H9 (cell line): ENCODE data around the gene CISD3. TPM values are rescaled to one million over a fixed set of nuclear protein-coding genes. Genes with fewer than 3 reads are reported as not detected.

Experiments
- DNase-seq: peaks from one replicate; pipeline ENCODE4 v3.0.0-alpha.2; 2017
- H2AFZ ChIP-seq: one replicate; pipeline ENCODE4 v1.6.1; 2013; ENCODE audit warnings: mild to moderate bottlenecking, low read length, control low read depth, moderate library complexity
- H2AK5ac ChIP-seq: 2 replicates; pipeline ENCODE4 v1.6.1; 2013; ENCODE audit warnings: low read length, control low read depth, mixed read lengths; ENCODE audit not compliant: insufficient read length
- H2BK120ac ChIP-seq: one replicate; pipeline ENCODE4 v1.6.1; 2013; ENCODE audit warnings: low read depth, mild to moderate bottlenecking, low read length, control low read depth, inconsistent platforms; ENCODE audit not compliant: poor library complexity, severe bottlenecking
- H2BK12ac ChIP-seq: 2 replicates; pipeline ENCODE4 v1.6.1; 2013; ENCODE audit warnings: low read length, control low read depth, mixed read lengths, low read depth; ENCODE audit not compliant: insufficient read length
- H2BK15ac ChIP-seq: 2 replicates; pipeline ENCODE4 v1.6.1; 2013; ENCODE audit warnings: low read depth, low read length, control low read depth
- H2BK20ac ChIP-seq: one replicate; pipeline ENCODE4 v1.6.1; 2013; ENCODE audit warnings: low read depth, mild to moderate bottlenecking, low read length, control low read depth, inconsistent platforms; ENCODE audit not compliant: poor library complexity, severe bottlenecking
- H2BK5ac ChIP-seq: 2 replicates; pipeline ENCODE4 v1.6.1; 2013; ENCODE audit warnings: low read length, control low read depth, mixed read lengths; ENCODE audit not compliant: insufficient read length
- H3K14ac ChIP-seq: 2 replicates; pipeline ENCODE4 v1.6.1; 2013; ENCODE audit warnings: low read length, control low read depth; ENCODE audit not compliant: insufficient read depth
- H3K18ac ChIP-seq: 2 replicates; pipeline ENCODE4 v1.6.1; 2013; ENCODE audit warnings: low read depth, mild to moderate bottlenecking, mixed read lengths, low read length, control low read depth; ENCODE audit not compliant: insufficient read length
- H3K23ac ChIP-seq: 2 replicates; pipeline ENCODE4 v1.6.1; 2013; ENCODE audit warnings: low read length, control low read depth, mixed read lengths, low read depth; ENCODE audit not compliant: insufficient read length
- H3K23me2 ChIP-seq: 2 replicates; pipeline ENCODE4 v1.6.1; 2013; ENCODE audit warnings: low read depth, mild to moderate bottlenecking, mixed read lengths, low read length, control low read depth; ENCODE audit not compliant: insufficient read length, poor library complexity, severe bottlenecking
- H3K27ac ChIP-seq: 2 replicates; pipeline ENCODE4 v1.5.1; 2013; ENCODE audit warnings: low read length, control low read depth, mixed read lengths, low read depth; ENCODE audit not compliant: insufficient read length
- H3K27me3 ChIP-seq: 2 replicates; pipeline ENCODE4 v1.6.1; 2013; ENCODE audit warnings: low read length, control low read depth, inconsistent platforms; ENCODE audit not compliant: insufficient read depth
- H3K4ac ChIP-seq: 2 replicates; pipeline ENCODE4 v1.6.1; 2013; ENCODE audit warnings: low read depth, mild to moderate bottlenecking, control low read depth, inconsistent platforms, low read length, moderate library complexity
- H3K4me1 ChIP-seq: 2 replicates; pipeline ENCODE4 v1.6.1; 2013; ENCODE audit warnings: low read length, control low read depth, inconsistent platforms; ENCODE audit not compliant: insufficient read depth
- H3K4me2 ChIP-seq: 2 replicates; pipeline ENCODE4 v1.6.1; 2013; ENCODE audit warnings: low read length, control low read depth, mixed read lengths; ENCODE audit not compliant: insufficient read length, insufficient read depth
- H3K56ac ChIP-seq: 2 replicates; pipeline ENCODE4 v1.6.1; 2013; ENCODE audit warnings: low read depth, mild to moderate bottlenecking, mixed read lengths, low read length, control low read depth; ENCODE audit not compliant: insufficient read length
- H3K79me1 ChIP-seq: 2 replicates; pipeline ENCODE4 v1.6.1; 2013; ENCODE audit warnings: low read depth, mild to moderate bottlenecking, moderate library complexity, low read length, control low read depth, inconsistent platforms; ENCODE audit not compliant: insufficient read depth, poor library complexity, severe bottlenecking
- H3K79me2 ChIP-seq: 2 replicates; pipeline ENCODE4 v1.6.1; 2013; ENCODE audit warnings: low read length, control low read depth, inconsistent platforms; ENCODE audit not compliant: insufficient read depth
- H3K9ac ChIP-seq: 2 replicates; pipeline ENCODE4 v1.6.1; 2013; ENCODE audit warnings: low read length, control low read depth, mixed read lengths; ENCODE audit not compliant: insufficient read length; ENCODE audit errors: extremely low read depth
- H3K9me3 ChIP-seq: one replicate; pipeline ENCODE4 v1.6.1; 2013; ENCODE audit warnings: low read depth, low read length, inconsistent platforms; ENCODE audit not compliant: control insufficient read depth
- H3T11ph ChIP-seq: one replicate; pipeline ENCODE4 v1.6.1; 2013; ENCODE audit warnings: mild to moderate bottlenecking, low read length, control low read depth, inconsistent platforms
- H4K20me1 ChIP-seq: one replicate; pipeline ENCODE4 v1.6.1; 2013; ENCODE audit not compliant: control insufficient read depth, insufficient read length, insufficient read depth
- H4K5ac ChIP-seq: 2 replicates; pipeline ENCODE4 v1.6.1; 2013; ENCODE audit warnings: low read depth, mild to moderate bottlenecking, mixed read lengths, low read length, control low read depth; ENCODE audit not compliant: insufficient read length
- H4K8ac ChIP-seq: replicated peaks from 2 replicates; pipeline ENCODE4 v1.6.1; 2013; ENCODE audit warnings: low read length, control low read depth, mixed read lengths, low read depth; ENCODE audit not compliant: insufficient read length
- H4K91ac ChIP-seq: 2 replicates; pipeline ENCODE4 v1.6.1; 2013; ENCODE audit warnings: low read depth, mild to moderate bottlenecking, moderate library complexity, mixed read lengths, low read length, control low read depth; ENCODE audit not compliant: insufficient read length
- H3K27ac Mint-ChIP-seq, 3 experiments: 2 replicates in 2 of 3; 3 replicates in 1 of 3; pipeline ENCODE4 v1.8.0; 2020 to 2021; ENCODE audit warnings: mixed read lengths in 3 of 3, mild to moderate bottlenecking in 1 of 3, moderate library complexity in 1 of 3
- H3K27me3 Mint-ChIP-seq: 2 replicates; pipeline ENCODE4 v1.8.0; 2021; ENCODE audit warnings: low read depth, mild to moderate bottlenecking, moderate library complexity, mixed read lengths
- H3K36me3 Mint-ChIP-seq, 3 experiments: 2 replicates in 2 of 3; 3 replicates in 1 of 3; pipeline ENCODE4 v1.8.0; 2020 to 2021; ENCODE audit warnings: low read depth in 3 of 3, mixed read lengths in 3 of 3; ENCODE audit not compliant: insufficient read depth in 1 of 3
- H3K4me1 Mint-ChIP-seq, 2 experiments: 2 replicates each; pipeline ENCODE4 v1.8.0; 2020; ENCODE audit warnings: mixed read lengths in 2 of 2
- H3K4me3 Mint-ChIP-seq, 2 experiments: 2 replicates in 1 of 2; 3 replicates in 1 of 2; pipeline ENCODE4 v1.8.0; 2020 to 2021; ENCODE audit warnings: mild to moderate bottlenecking in 2 of 2, mixed read lengths in 2 of 2, moderate library complexity in 1 of 2
- H3K9me3 Mint-ChIP-seq, 2 experiments: 2 replicates in 1 of 2; 3 replicates in 1 of 2; pipeline ENCODE4 v1.8.0; 2020; ENCODE audit warnings: mild to moderate bottlenecking in 2 of 2, mixed read lengths in 2 of 2, moderate library complexity in 1 of 2
- WGBS: extraction: QIAGEN DNeasy Blood & Tissue Kit; methylation state at CpG from one replicate; pipeline ENCODE4 v1.1.7; 2013; ENCODE audit warnings: missing lambda C conversion rate, low lambda C conversion rate, mixed read lengths; ENCODE audit not compliant: insufficient read length; ENCODE audit errors: extremely low coverage; 5-methylcytosine and 5-hydroxymethylcytosine counted together
- total RNA-seq: library from RNA; stranded (reverse); gene quantifications from 2 replicates; pipeline ENCODE4 v1.2.1, GENCODE V29; 2021
- TF ChIP-seq, protein P1 (sequence below): fragments of 200-600 bp; sonication (generic); conservative IDR thresholded peaks from 3 replicates; pipeline ENCODE4 v1.8.0; 2021; ENCODE audit warnings: antibody characterized with exemption, mild to moderate bottlenecking

The CISD3 gene
- total RNA-seq, 1 experiment from 2014 or later, result 10.7 TPM

DNA sequence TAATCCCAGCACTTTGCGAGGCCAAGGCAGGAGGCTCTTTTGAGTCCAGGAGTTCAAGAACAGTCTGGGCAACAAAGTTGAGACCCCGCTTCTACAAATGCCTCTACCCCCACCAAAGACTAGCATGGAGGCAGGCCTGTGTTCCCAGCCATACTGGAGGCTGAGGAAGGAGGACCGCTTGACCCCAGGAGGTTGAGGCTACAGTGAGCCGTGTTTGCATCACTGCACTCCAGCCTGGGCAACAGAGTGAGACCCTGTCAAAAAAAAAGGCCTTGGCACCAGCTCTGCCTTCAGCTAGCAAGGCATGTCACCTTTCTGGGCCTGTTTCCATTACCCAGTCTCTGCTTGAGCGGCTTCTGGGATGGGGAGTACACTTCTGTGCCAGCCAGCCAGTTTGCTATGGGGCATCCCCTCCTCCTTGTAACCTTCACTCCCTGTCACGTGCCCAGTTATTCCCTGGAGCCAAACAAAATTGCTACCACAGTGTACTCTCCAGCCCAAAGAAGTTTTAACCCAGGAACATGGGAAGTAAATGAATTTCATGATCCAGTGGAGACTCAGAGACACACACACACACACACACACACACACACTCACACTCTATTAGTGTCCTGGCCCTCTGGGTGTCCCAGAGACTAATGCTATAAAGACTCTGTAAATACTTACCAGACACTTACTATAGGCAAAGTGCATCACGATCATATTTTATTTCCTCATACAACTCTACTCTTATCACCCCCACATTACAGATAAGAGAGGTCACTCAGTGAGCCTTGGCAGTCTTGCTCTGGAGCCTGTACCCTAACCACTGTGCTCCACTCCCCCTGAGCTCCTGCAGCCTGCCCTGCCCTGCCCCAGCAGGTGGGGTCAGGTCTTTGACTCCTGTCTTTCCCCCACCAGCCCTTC, 2.5 kb downstream of the CISD3 start:
- H4K20me1 ChIP-seq, result no peaks in the 10 kb centered on the region
- Mint-ChIP-seq H3K9me3 (no peaks in the 10 kb centered on the region; a peak in 1 of 5 replicates), H3K27ac (no peak overlapping the region), H3K36me3 (peaks cover 5 to 38% (median 30%) of the 10 kb centered on the region in 3 experiments; a peak in 6 of 7 replicates), H3K4me1 (peaks cover 20 to 30% of the 10 kb centered on the region in 2 experiments), H3K27me3 (peaks cover 25% of the 10 kb centered on the region), H3K4me3 (peak overlapping the region in 1 of 2 experiments; percentile 51; a peak in 3 of 5 replicates)
- DNase-seq, result no peak
- no peak overlapping the region for H2BK20ac ChIP-seq
- no peaks in the 10 kb centered on the region for H3K79me2 ChIP-seq
- H2BK12ac ChIP-seq, result no peak overlapping the region
- H3K18ac ChIP-seq, result no peak overlapping the region
- no peak overlapping the region for H3K4me2 ChIP-seq
- WGBS, result no CpG with 5 or more reads among the region's 7 CpGs
- peaks cover 2% of the 10 kb centered on the region; the same call in 1 of the 2 replicates for H3K4me1 ChIP-seq
- no peaks in the 10 kb centered on the region for H3K9me3 ChIP-seq
- no peak overlapping the region for H4K5ac ChIP-seq
- H2AK5ac ChIP-seq, result no peak overlapping the region
- no peak overlapping the region for H3K14ac ChIP-seq
- TF ChIP-seq, protein P1, sequence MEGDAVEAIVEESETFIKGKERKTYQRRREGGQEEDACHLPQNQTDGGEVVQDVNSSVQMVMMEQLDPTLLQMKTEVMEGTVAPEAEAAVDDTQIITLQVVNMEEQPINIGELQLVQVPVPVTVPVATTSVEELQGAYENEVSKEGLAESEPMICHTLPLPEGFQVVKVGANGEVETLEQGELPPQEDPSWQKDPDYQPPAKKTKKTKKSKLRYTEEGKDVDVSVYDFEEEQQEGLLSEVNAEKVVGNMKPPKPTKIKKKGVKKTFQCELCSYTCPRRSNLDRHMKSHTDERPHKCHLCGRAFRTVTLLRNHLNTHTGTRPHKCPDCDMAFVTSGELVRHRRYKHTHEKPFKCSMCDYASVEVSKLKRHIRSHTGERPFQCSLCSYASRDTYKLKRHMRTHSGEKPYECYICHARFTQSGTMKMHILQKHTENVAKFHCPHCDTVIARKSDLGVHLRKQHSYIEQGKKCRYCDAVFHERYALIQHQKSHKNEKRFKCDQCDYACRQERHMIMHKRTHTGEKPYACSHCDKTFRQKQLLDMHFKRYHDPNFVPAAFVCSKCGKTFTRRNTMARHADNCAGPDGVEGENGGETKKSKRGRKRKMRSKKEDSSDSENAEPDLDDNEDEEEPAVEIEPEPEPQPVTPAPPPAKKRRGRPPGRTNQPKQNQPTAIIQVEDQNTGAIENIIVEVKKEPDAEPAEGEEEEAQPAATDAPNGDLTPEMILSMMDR, result no peak
- H3K27me3 ChIP-seq, result peaks cover 5% of the 10 kb centered on the region; the same call in 1 of the 2 replicates
- H2BK5ac ChIP-seq, result no peak overlapping the region
- no peak overlapping the region for H3K27ac ChIP-seq
- H4K8ac ChIP-seq, result no peak overlapping the region
- no peak overlapping the region for H3K23ac ChIP-seq
- H3K4ac ChIP-seq, result no peak overlapping the region
- H4K91ac ChIP-seq, result no peak overlapping the region
- no peak overlapping the region for H2BK15ac ChIP-seq
- no peak overlapping the region for H3T11ph ChIP-seq
- no peak overlapping the region for H3K9ac ChIP-seq
- peaks cover 5% of the 10 kb centered on the region for H3K23me2 ChIP-seq
- no peak overlapping the region for H2AFZ ChIP-seq
- no peak overlapping the region for H2BK120ac ChIP-seq
- H3K79me1 ChIP-seq, result no peaks in the 10 kb centered on the region
- H3K56ac ChIP-seq, result no peak overlapping the region
